Natural killer cell (primary cell): Measurements from ENCODE around the gene CTNNA3. TPM values are rescaled to one million over a fixed set of nuclear protein-coding genes. Genes with fewer than 3 reads are reported as not detected.

Experiments used
- ATAC-seq, 3 donors: fragments of 150-1000 bp in 2 of 3; fragments of 200-7000 bp in 1 of 3; cut with Tn5 transposase; 1 replicate in 1 of 3; 2 replicates in 2 of 3; pipeline ENCODE4 v1.10.0; 2021; ENCODE audit warnings: mild to moderate bottlenecking in 2 of 3, moderate library complexity in 2 of 3
- DNase-seq, 2 donors: peaks; one replicate each; pipeline versions ENCODE4 v3.0.0 to v3.0.0-alpha.2; 2013 to 2021; ENCODE audit warnings: mixed read lengths in 1 of 2
- H3K27ac ChIP-seq: one replicate; pipeline ENCODE4 v1.5.1; 2013; ENCODE audit warnings: mild to moderate bottlenecking, low read length
- H3K27me3 ChIP-seq: one replicate; pipeline ENCODE4 v1.6.1; 2013; ENCODE audit warnings: low read length; ENCODE audit not compliant: control insufficient read depth, insufficient read depth
- H3K36me3 ChIP-seq: one replicate; pipeline ENCODE4 v1.6.1; 2013; ENCODE audit warnings: low read length; ENCODE audit not compliant: control insufficient read depth, insufficient read depth
- H3K4me1 ChIP-seq: one replicate; pipeline ENCODE4 v1.6.1; 2013; ENCODE audit warnings: low read length; ENCODE audit not compliant: control insufficient read depth, insufficient read depth
- H3K4me3 ChIP-seq: one replicate; pipeline ENCODE4 v1.5.1; 2013; ENCODE audit warnings: low read length
- H3K9me3 ChIP-seq: one replicate; pipeline ENCODE4 v1.6.1; 2013; ENCODE audit warnings: low read length; ENCODE audit not compliant: control insufficient read depth, insufficient read depth
- H3K27ac Mint-ChIP-seq, 2 donors: one replicate each; pipeline ENCODE4 v1.8.0; 2022; ENCODE audit warnings: mild to moderate bottlenecking in 2 of 2, mixed read lengths in 2 of 2, moderate library complexity in 1 of 2
- H3K27me3 Mint-ChIP-seq, 2 donors: one replicate each; pipeline ENCODE4 v1.8.0; 2022; ENCODE audit warnings: low read depth in 2 of 2, mixed read lengths in 2 of 2
- H3K36me3 Mint-ChIP-seq: one replicate; pipeline ENCODE4 v1.8.0; 2022; ENCODE audit warnings: mixed read lengths
- H3K4me1 Mint-ChIP-seq, 2 donors: one replicate each; pipeline ENCODE4 v1.8.0; 2022; ENCODE audit warnings: mixed read lengths in 2 of 2
- H3K4me3 Mint-ChIP-seq: one replicate; pipeline ENCODE4 v1.8.0; 2022; ENCODE audit warnings: mild to moderate bottlenecking, moderate library complexity, mixed read lengths
- H3K9me3 Mint-ChIP-seq, 2 donors: one replicate each; pipeline ENCODE4 v1.8.0; 2022; ENCODE audit warnings: mixed read lengths in 2 of 2
- CTCF ChIP-seq: fragments of 200-600 bp; IDR thresholded peaks from one replicate; pipeline ENCODE4 v1.8.0; 2022; ENCODE audit warnings: antibody characterized with exemption
- WGBS: methylation state at CpG from one replicate; pipeline ENCODE4 v1.1.7; 2013; ENCODE audit warnings: missing lambda C conversion rate; ENCODE audit not compliant: insufficient coverage; 5-methylcytosine and 5-hydroxymethylcytosine counted together
- intact Hi-C: fragments of 100-400 bp; cut with micrococcal nuclease; formaldehyde crosslinking; loops from one replicate; pipeline ENCODE4 v1.14.2; 2022
- total RNA-seq, 4 donors: library from RNA; stranded (reverse); fragments of 120-200 nt in 1 of 4; gene quantifications; one replicate each; pipeline versions ENCODE4 v1.2.3 to v1.2.4, GENCODE V29; 2013 to 2022

The CTNNA3 gene
- total RNA-seq, 3 donors from 2014 or later (not counting 1 experiment from before 2014, with no cell fraction given) = not detected

DNA sequence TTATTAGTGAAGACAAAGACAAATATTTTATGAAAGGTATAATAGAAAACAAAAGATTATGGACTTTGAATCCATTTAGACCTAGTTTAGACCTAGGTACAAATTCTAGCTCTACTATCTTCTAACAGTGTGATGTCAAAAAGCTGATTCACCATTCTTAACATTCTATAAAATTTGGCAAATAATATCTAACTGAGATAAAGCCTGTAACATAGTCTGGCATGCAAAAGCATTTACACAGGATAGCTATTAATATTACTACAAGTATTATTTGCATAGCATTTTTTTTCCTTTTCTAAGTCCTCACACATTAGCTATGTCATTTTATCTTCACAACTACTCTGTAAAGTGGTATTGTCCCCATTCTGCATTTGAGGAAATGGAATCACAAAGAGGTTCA lies 949.7 kb downstream of the CTNNA3 start:
- no peak for ATAC-seq
- H3K9me3 ChIP-seq = no peaks in the 10 kb centered on the region
- intact Hi-C loops = no loop called here
- no peak for TF ChIP-seq CTCF
- no peaks in the 10 kb centered on the region for H3K36me3 ChIP-seq
- Mint-ChIP-seq H3K4me1 (no peaks in the 10 kb centered on the region), H3K27me3 (no peaks in the 10 kb centered on the region), H3K36me3 (peaks cover 15% of the 10 kb centered on the region), H3K27ac (no peak overlapping the region), H3K9me3 (peaks cover 10 to 18% of the 10 kb centered on the region in 2 donors), H3K4me3 (no peak overlapping the region)
- no peak overlapping the region for H3K4me3 ChIP-seq
- H3K4me1 ChIP-seq = no peaks in the 10 kb centered on the region
- H3K27ac ChIP-seq = no peak overlapping the region
- H3K27me3 ChIP-seq = no peaks in the 10 kb centered on the region
- DNase-seq = no peak

- H3K27me3 ChIP-seq = no peaks in the 10 kb centered on the region
- WGBS = 75% methylated on average over 2 of the region's 2 CpGs
- DNase-seq (no peak), ATAC-seq (no peak)
- Mint-ChIP-seq H3K4me3 (no peak overlapping the region), H3K9me3 (peaks cover 10 to 20% of the 10 kb centered on the region in 2 donors), H3K36me3 (peaks cover 23% of the 10 kb centered on the region), H3K27me3 (no peaks in the 10 kb centered on the region), H3K27ac (no peak overlapping the region), H3K4me1 (no peaks in the 10 kb centered on the region)
- no peaks in the 10 kb centered on the region for H3K9me3 ChIP-seq
- H3K4me3 ChIP-seq = no peak overlapping the region
- H3K36me3 ChIP-seq = no peaks in the 10 kb centered on the region
- H3K4me1 ChIP-seq = no peaks in the 10 kb centered on the region
- TF ChIP-seq CTCF = no peak
- H3K27ac ChIP-seq = no peak overlapping the region
- intact Hi-C loops = no loop called here
These were observed 951.1 kb downstream of the CTNNA3 start for GRCh38 chr10:66744915-66745314.

GRCh38 chr10:66737241-66737640 lies 958.8 kb downstream of the CTNNA3 start:
- H3K36me3 Mint-ChIP-seq = peaks cover 15% of the 10 kb centered on the region
- Histone ChIP-seq H3K36me3 (no peaks in the 10 kb centered on the region), H3K27ac (no peak overlapping the region), H3K4me1 (no peaks in the 10 kb centered on the region), H3K27me3 (no peaks in the 10 kb centered on the region), H3K9me3 (peaks cover 4% of the 10 kb centered on the region), H3K4me3 (no peak overlapping the region)
- no peak overlapping the region for H3K27ac Mint-ChIP-seq
- DNase-seq (no peak), ATAC-seq (no peak)
- intact Hi-C loops = no loop called here
- H3K27me3 Mint-ChIP-seq = no peaks in the 10 kb centered on the region
- no CpG with 5 or more reads among the region's 2 CpGs for WGBS
- H3K9me3 Mint-ChIP-seq = peaks cover 10 to 15% of the 10 kb centered on the region in 2 donors
- no peak overlapping the region for H3K4me3 Mint-ChIP-seq
- H3K4me1 Mint-ChIP-seq = no peaks in the 10 kb centered on the region
- TF ChIP-seq CTCF = no peak

DNA sequence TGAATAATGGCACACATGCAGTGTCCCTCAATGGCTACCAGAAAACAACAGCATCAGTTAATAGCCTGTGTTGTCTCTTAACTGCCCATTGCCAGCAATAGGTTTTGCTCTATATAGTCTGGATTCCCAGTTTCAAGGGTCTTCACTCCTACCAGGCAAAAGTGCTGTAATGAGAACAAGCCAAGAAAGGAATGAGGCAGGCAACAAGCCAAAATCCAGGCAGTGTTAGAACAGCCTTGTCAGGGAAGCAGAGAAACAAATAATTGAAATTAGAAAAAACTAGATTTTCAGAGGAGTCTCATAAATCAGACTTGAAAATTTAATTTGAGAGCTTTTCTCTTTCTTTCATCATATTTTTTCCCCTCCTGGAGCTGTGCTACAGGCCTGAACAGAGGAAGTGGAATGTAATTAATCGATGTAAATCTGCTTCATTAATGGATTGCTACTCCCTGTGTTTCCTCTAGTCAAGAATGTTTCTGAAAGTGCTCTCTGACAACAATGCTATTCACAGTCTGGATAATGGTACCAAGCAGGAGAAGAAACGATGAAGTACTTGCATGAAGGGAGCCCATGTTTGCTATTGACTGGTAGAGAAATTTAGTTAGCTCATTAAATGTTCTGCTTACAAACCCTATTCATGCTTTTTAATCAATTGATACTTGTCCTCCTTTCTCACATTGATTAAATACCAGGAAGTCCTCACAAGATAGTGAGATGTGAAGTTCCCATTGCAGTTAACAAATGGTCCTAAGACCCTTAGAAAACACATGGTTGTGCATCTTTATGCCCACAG lies 972.2 kb downstream of the CTNNA3 start:
- Histone ChIP-seq H3K4me3 (no peak overlapping the region), H3K9me3 (peaks cover 3% of the 10 kb centered on the region), H3K4me1 (no peaks in the 10 kb centered on the region), H3K27me3 (no peaks in the 10 kb centered on the region), H3K27ac (no peak overlapping the region), H3K36me3 (no peaks in the 10 kb centered on the region)
- ATAC-seq (no peak), DNase-seq (no peak)
- Mint-ChIP-seq H3K36me3 (peaks cover under 1% of the 10 kb centered on the region), H3K27ac (no peak overlapping the region), H3K27me3 (no peaks in the 10 kb centered on the region), H3K4me3 (no peak overlapping the region), H3K9me3 (peaks cover 14 to 15% of the 10 kb centered on the region in 2 donors), H3K4me1 (no peaks in the 10 kb centered on the region)
- TF ChIP-seq CTCF = no peak
- WGBS = 63% methylated on average over 1 of the region's 2 CpGs
- intact Hi-C loops = no loop called here
